ENCODE results near the gene PGRMC2. TPM values are rescaled to one million over a fixed set of nuclear protein-coding genes. Genes with fewer than 3 reads are reported as not detected.

PGRMC2 gene
- polyA plus RNA-seq, 1 donor = 59.8 TPM

GRCh38 chr4:128299848-128300247 lies 12.2 kb upstream of the PGRMC2 start:
- no peak for DNase-seq (ENCODE audit: low read depth)

- no peak for DNase-seq (ENCODE audit: low read depth)
These were observed 11.2 kb upstream of the PGRMC2 start for GRCh38 chr4:128298852-128299251.

- no peak for DNase-seq (ENCODE audit: low read depth)
These were observed 10.6 kb upstream of the PGRMC2 start for GRCh38 chr4:128298146-128298758.

- DNase-seq (ENCODE audit: low read depth) = no peak
These were observed 7.6 kb upstream of the PGRMC2 start for GRCh38 chr4:128295255-128295654.

- DNase-seq (ENCODE audit: low read depth) = no peak
These were observed 6.9 kb upstream of the PGRMC2 start for GRCh38 chr4:128294464-128294863.

- no peak for DNase-seq (ENCODE audit: low read depth)
These were observed 4.7 kb upstream of the PGRMC2 start for GRCh38 chr4:128292349-128292748.

GRCh38 chr4:128291096-128291495 lies 3.5 kb upstream of the PGRMC2 start:
- DNase-seq (ENCODE audit: low read depth) = no peak

GRCh38 chr4:128290526-128290925 lies 2.9 kb upstream of the PGRMC2 start:
- DNase-seq (ENCODE audit: low read depth) = no peak

- DNase-seq (ENCODE audit: low read depth) = no peak
These were observed 2.0 kb upstream of the PGRMC2 start for GRCh38 chr4:128289523-128290158.

- no peak for DNase-seq (ENCODE audit: low read depth)
These were observed 1.1 kb upstream of the PGRMC2 start for GRCh38 chr4:128288689-128289106.

GRCh38 chr4:128287871-128288688 lies 467 bp upstream of the PGRMC2 start:
- peak; percentile 93 for DNase-seq (ENCODE audit: low read depth)

GRCh38 chr4:128286474-128287058 lies 1.0 kb downstream of the PGRMC2 start:
- DNase-seq (ENCODE audit: low read depth) = no peak

GRCh38 chr4:128285085-128285997 lies 2.3 kb downstream of the PGRMC2 start:
- DNase-seq (ENCODE audit: low read depth) = no peak

- DNase-seq (ENCODE audit: low read depth) = no peak
These were observed 3.3 kb downstream of the PGRMC2 start for GRCh38 chr4:128284317-128284716.

GRCh38 chr4:128283071-128283470 lies 4.5 kb downstream of the PGRMC2 start:
- DNase-seq (ENCODE audit: low read depth) = no peak

- DNase-seq (ENCODE audit: low read depth) = no peak
These were observed 5.1 kb downstream of the PGRMC2 start for GRCh38 chr4:128282516-128282915.

GRCh38 chr4:128281354-128281753 lies 6.3 kb downstream of the PGRMC2 start:
- no peak for DNase-seq (ENCODE audit: low read depth)

- DNase-seq (ENCODE audit: low read depth) = no peak
These were observed 7.9 kb downstream of the PGRMC2 start for GRCh38 chr4:128279624-128280225.

GRCh38 chr4:128277856-128278255 lies 9.8 kb downstream of the PGRMC2 start:
- DNase-seq (ENCODE audit: low read depth) = no peak

- DNase-seq (ENCODE audit: low read depth) = no peak
These were observed 12.3 kb downstream of the PGRMC2 start for GRCh38 chr4:128275346-128275745.

GRCh38 chr4:128271551-128271950 lies 16.1 kb downstream of the PGRMC2 start:
- DNase-seq (ENCODE audit: low read depth) = no peak

Measured in forelimb muscle (tissue), 1 donor.